Measurements from ENCODE around the gene PANK1. TPM values are rescaled to one million over a fixed set of nuclear protein-coding genes. Genes with fewer than 3 reads are reported as not detected.
A peak's percentile ranks its signal among the peaks of the same experiment; 100 is the strongest.

The PANK1 gene
- total and polyA plus RNA-seq, 9 of the 15 experiments (the other 6 are each of a cell fraction or from before 2014, with no cell fraction given): 1.7 to 10.7 (median 6.5) TPM

- TF ChIP-seq REST (IDR thresholded peaks at IDR 0.05; ENCODE audit: borderline replicate concordance) (peak; percentile 30; the same call in 1 of the 2 replicates), REST (CRISPR knock-in tag; IDR thresholded peaks at IDR 0.05; ENCODE audit: low read depth) (no peak), PHB (CRISPR knock-in tag; IDR thresholded peaks at IDR 0.05) (no peak), CEBPG (CRISPR knock-in tag; IDR thresholded peaks at IDR 0.05) (no peak), CEBPG (tag; conservative IDR thresholded peaks at IDR 0.05 in 1 of 2, IDR thresholded peaks at IDR 0.05 in 1 of 2) (0 out of 4 replicates have a peak, but pooled peaks have one; percentile 22 to 27), SMC3 (conservative IDR thresholded peaks at IDR 0.05; ENCODE audit: insufficient read depth, low read depth, low read length) (0 out of 2 replicates have a peak, but pooled peaks have one; percentile 30), HMBOX1 (IDR thresholded peaks at IDR 0.05) (peak; percentile 37; the same call in 1 of the 2 replicates), RAD21 (CRISPR knock-in tag; conservative IDR thresholded peaks at IDR 0.05 in 1 of 2, IDR thresholded peaks at IDR 0.05 in 1 of 2) (peak; percentile 71 to 74)
These were observed 81.1 kb downstream of the PANK1 start (continued) for GRCh38 chr10:89563861-89564478.
